OCI-LY1 (cell line): ENCODE data around the gene PDE11A.
"Not testable (repeated sequence)": the region's sequence is repeated elsewhere in the genome, so short reads cannot be mapped to it uniquely, and the experiment has no call there.

Experiments used
- H2AFZ ChIP-seq: fragments of 200-600 bp; sonication (generic), shearing (Covaris generic); 2 replicates; pipeline ENCODE4 v1.6.0; 2014; ENCODE audit warnings: antibody characterized with exemption, mild to moderate bottlenecking, low read length
- H3F3A ChIP-seq: fragments of 200-600 bp; sonication (generic), shearing (Covaris generic); 2 replicates; pipeline ENCODE4 v1.6.0; 2014; ENCODE audit warnings: mild to moderate bottlenecking, antibody characterized with exemption, low read length, moderate library complexity; ENCODE audit not compliant: insufficient read depth
- H3K27ac ChIP-seq: fragments of 200-600 bp; sonication (generic); 2 replicates; pipeline ENCODE4 v1.5.1; 2014; ENCODE audit warnings: low read length, mixed run types, mild to moderate bottlenecking, low read depth; ENCODE audit not compliant: poor library complexity, severe bottlenecking
- H3K27me3 ChIP-seq: fragments of 200-600 bp; sonication (generic); 2 replicates; pipeline ENCODE4 v1.6.0; 2014; ENCODE audit warnings: antibody characterized with exemption, mild to moderate bottlenecking, low read length, moderate library complexity; ENCODE audit not compliant: insufficient read depth
- H3K36me3 ChIP-seq: fragments of 200-600 bp; sonication (generic); 2 replicates; pipeline ENCODE4 v1.6.1; 2014; ENCODE audit warnings: mild to moderate bottlenecking, antibody characterized with exemption, low read length, moderate library complexity, mixed read lengths; ENCODE audit not compliant: insufficient read depth
- H3K4me1 ChIP-seq: fragments of 200-600 bp; sonication (generic); 2 replicates; pipeline ENCODE4 v1.5.1; 2014; ENCODE audit warnings: mild to moderate bottlenecking, low read length, moderate library complexity; ENCODE audit not compliant: insufficient read depth, severe bottlenecking
- H3K4me2 ChIP-seq: fragments of 200-600 bp; sonication (generic), shearing (Covaris generic); 2 replicates; pipeline ENCODE4 v1.6.1; 2014; ENCODE audit warnings: low read length
- H3K4me3 ChIP-seq: fragments of 200-600 bp; sonication (generic); 2 replicates; pipeline ENCODE4 v1.5.1; 2014; ENCODE audit warnings: low read length, low read depth, mild to moderate bottlenecking, mixed read lengths; ENCODE audit not compliant: poor library complexity, severe bottlenecking
- H3K79me2 ChIP-seq: fragments of 200-600 bp; shearing (Covaris generic); 2 replicates; pipeline ENCODE4 v1.6.1; 2016; ENCODE audit warnings: mixed run types, low read length, mixed read lengths; ENCODE audit not compliant: insufficient read depth
- H3K9ac ChIP-seq: fragments of 200-600 bp; sonication (generic), shearing (Covaris generic); 2 replicates; pipeline ENCODE4 v1.6.1; 2014; ENCODE audit warnings: mild to moderate bottlenecking, low read length, mixed read lengths
- H3K9me2 ChIP-seq: fragments of 200-600 bp; sonication (generic), shearing (Covaris generic); 2 replicates; pipeline ENCODE4 v1.6.1; 2014; ENCODE audit warnings: low read depth, mild to moderate bottlenecking, low read length, mixed read lengths
- H3K9me3 ChIP-seq: fragments of 200-600 bp; shearing (Covaris generic); 2 replicates; pipeline ENCODE4 v1.6.1; 2014; ENCODE audit warnings: low read length, mixed read lengths
- H4K20me1 ChIP-seq: fragments of 200-600 bp; sonication (generic), shearing (Covaris generic); 2 replicates; pipeline ENCODE4 v1.6.0; 2016; ENCODE audit warnings: mild to moderate bottlenecking, low read length; ENCODE audit not compliant: insufficient read depth
- CTCF ChIP-seq: fragments of 200-600 bp; sonication (generic), shearing (Covaris generic); IDR thresholded peaks from 2 replicates; pipeline ENCODE4 v1.5.1; 2017; ENCODE audit warnings: mild to moderate bottlenecking, antibody characterized with exemption, low read length, moderate library complexity, mixed read lengths
- EZH2 ChIP-seq: fragments of 200-600 bp; sonication (generic), shearing (Covaris generic); IDR thresholded peaks from 2 replicates; pipeline ENCODE4 v1.8.0; 2017; ENCODE audit warnings: borderline replicate concordance, mixed run types, mild to moderate bottlenecking, antibody characterized with exemption, low read length, moderate library complexity, mixed read lengths

PDE11A gene

GRCh38 chr2:178084273-178084672 is 11.7 kb upstream of the PDE11A start:
- H3K36me3 ChIP-seq, result no peaks in the 10 kb centered on the region
- no peak overlapping the region for H3K4me2 ChIP-seq
- no peaks in the 10 kb centered on the region for H3K27me3 ChIP-seq
- H3K4me1 ChIP-seq, result no peaks in the 10 kb centered on the region
- H3K27ac ChIP-seq, result no peak overlapping the region
- no peak overlapping the region for H3K4me3 ChIP-seq
- no peak overlapping the region for H2AFZ ChIP-seq
- H3F3A ChIP-seq, result no peaks in the 10 kb centered on the region
- no peaks in the 10 kb centered on the region for H3K79me2 ChIP-seq
- H3K9me3 ChIP-seq, result no peaks in the 10 kb centered on the region
- no peak for TF ChIP-seq CTCF
- TF ChIP-seq EZH2, result no peak
- no peaks in the 10 kb centered on the region for H4K20me1 ChIP-seq
- no peaks in the 10 kb centered on the region for H3K9me2 ChIP-seq
- no peak overlapping the region for H3K9ac ChIP-seq

- no peaks in the 10 kb centered on the region for H3F3A ChIP-seq
- no peaks in the 10 kb centered on the region for H3K79me2 ChIP-seq
- H3K9me3 ChIP-seq, result no peaks in the 10 kb centered on the region
- H3K4me1 ChIP-seq, result no peaks in the 10 kb centered on the region
- no peak overlapping the region for H3K9ac ChIP-seq
- no peaks in the 10 kb centered on the region for H3K36me3 ChIP-seq
- H3K4me2 ChIP-seq, result no peak overlapping the region
- no peaks in the 10 kb centered on the region for H3K9me2 ChIP-seq
- H2AFZ ChIP-seq, result no peak overlapping the region
- H3K27ac ChIP-seq, result no peak overlapping the region
- no peak for TF ChIP-seq CTCF
- no peak for TF ChIP-seq EZH2
- no peaks in the 10 kb centered on the region for H4K20me1 ChIP-seq
- no peak overlapping the region for H3K4me3 ChIP-seq
- H3K27me3 ChIP-seq, result no peaks in the 10 kb centered on the region
Measured at GRCh38 chr2:178082408-178083045, 9.9 kb upstream of the PDE11A start.

- H3K4me3 ChIP-seq, H3K9me3 ChIP-seq, H3K36me3 ChIP-seq, H2AFZ ChIP-seq, H3K9me2 ChIP-seq, H3K4me1 ChIP-seq, H3K9ac ChIP-seq, H4K20me1 ChIP-seq, H3F3A ChIP-seq, H3K27ac ChIP-seq, H3K4me2 ChIP-seq, H3K79me2 ChIP-seq, H3K27me3 ChIP-seq: not testable (repeated sequence)
Measured at GRCh38 chr2:178079279-178079678, 6.7 kb upstream of the PDE11A start.

- H3K79me2 ChIP-seq, result no peaks in the 10 kb centered on the region
- H3K9me3 ChIP-seq, result no peaks in the 10 kb centered on the region
- H3K9me2 ChIP-seq, result no peaks in the 10 kb centered on the region
- no peak overlapping the region for H3K27ac ChIP-seq
- TF ChIP-seq CTCF (no peak), EZH2 (no peak)
- H3K36me3 ChIP-seq, result no peaks in the 10 kb centered on the region
- no peak overlapping the region for H2AFZ ChIP-seq
- H3K9ac ChIP-seq, result no peak overlapping the region
- no peaks in the 10 kb centered on the region for H4K20me1 ChIP-seq
- H3F3A ChIP-seq, result no peaks in the 10 kb centered on the region
- no peak overlapping the region for H3K4me3 ChIP-seq
- no peaks in the 10 kb centered on the region for H3K4me1 ChIP-seq
- no peak overlapping the region for H3K4me2 ChIP-seq
- no peaks in the 10 kb centered on the region for H3K27me3 ChIP-seq
Measured at GRCh38 chr2:178076130-178076529, 3.6 kb upstream of the PDE11A start.
